OCI-LY7 (cell line): ENCODE results near the gene JAZF1. TPM values are rescaled to one million over a fixed set of nuclear protein-coding genes. Genes with fewer than 3 reads are reported as not detected.

ENCODE experiments used
- BruUV-seq: library from RNA; stranded (reverse); fragments of 400-500 nt; replicated peaks from 2 replicates; lab custom pipeline; 2021; lab: Mats Ljungman, UMichigan
- CTCF ChIA-PET: fragments of 300-600 bp; sonication (Branson Sonifier 250); formaldehyde crosslinking; loops from one replicate; lab custom pipeline; 2022; ENCODE audit warnings: antibody characterized with exemption; ENCODE audit not compliant: unreplicated experiment; lab: Charles Lee
- POLR2A ChIA-PET: fragments of 300-600 bp; sonication (Branson Sonifier 250); formaldehyde crosslinking; loops from one replicate; lab custom pipeline; 2022; ENCODE audit warnings: antibody characterized with exemption; lab: Charles Lee
- DNase-seq: peaks from one replicate; pipeline ENCODE4 v3.0.0-alpha.2; 2015; ENCODE audit warnings: low spot score
- H2AFZ ChIP-seq: fragments of 200-600 bp; sonication (generic), shearing (Covaris generic); 2 replicates; pipeline ENCODE4 v1.6.1; 2014; ENCODE audit warnings: mild to moderate bottlenecking, antibody characterized with exemption, low read length, moderate library complexity
- H3K27ac ChIP-seq: fragments of 200-600 bp; sonication (generic); 2 replicates; pipeline ENCODE4 v1.5.1; 2014; ENCODE audit warnings: mixed run types, low read depth, mild to moderate bottlenecking, moderate library complexity, low read length, inconsistent platforms; ENCODE audit not compliant: poor library complexity, severe bottlenecking
- H3K36me3 ChIP-seq: fragments of 200-600 bp; sonication (generic); 2 replicates; pipeline ENCODE4 v1.6.1; 2014; ENCODE audit warnings: mild to moderate bottlenecking, antibody characterized with exemption, low read length, moderate library complexity, mixed read lengths; ENCODE audit not compliant: insufficient read depth
- H3K4me1 ChIP-seq: fragments of 200-600 bp; sonication (generic); 2 replicates; pipeline ENCODE4 v1.5.1; 2014; ENCODE audit warnings: mild to moderate bottlenecking, low read length; ENCODE audit not compliant: insufficient read depth, poor library complexity, severe bottlenecking
- H3K4me2 ChIP-seq: fragments of 200-600 bp; sonication (generic); 2 replicates; pipeline ENCODE4 v1.6.1; 2014; ENCODE audit warnings: mild to moderate bottlenecking, low read length
- H3K4me3 ChIP-seq: fragments of 200-600 bp; sonication (generic); 2 replicates; pipeline ENCODE4 v1.5.1; 2014; ENCODE audit warnings: mild to moderate bottlenecking, low read depth, low read length; ENCODE audit not compliant: poor library complexity, severe bottlenecking
- H3K79me2 ChIP-seq: fragments of 200-600 bp; sonication (generic); 2 replicates; pipeline ENCODE4 v1.6.1; 2016; ENCODE audit warnings: low read depth, mild to moderate bottlenecking, low read length, moderate library complexity, mixed read lengths; ENCODE audit not compliant: insufficient read depth
- H3K9me2 ChIP-seq: fragments of 200-600 bp; sonication (generic); 2 replicates; pipeline ENCODE4 v1.6.1; 2016; ENCODE audit warnings: mild to moderate bottlenecking, low read length, mixed read lengths; ENCODE audit not compliant: insufficient read depth
- H3K9me3 ChIP-seq: fragments of 200-600 bp; sonication (generic); 2 replicates; pipeline ENCODE4 v1.6.1; 2014; ENCODE audit warnings: mild to moderate bottlenecking, mixed run types, low read length, mixed read lengths
- H4K20me1 ChIP-seq: fragments of 200-600 bp; sonication (generic); 2 replicates; pipeline ENCODE4 v1.6.1; 2014; ENCODE audit warnings: mild to moderate bottlenecking, antibody characterized with exemption, low read length, moderate library complexity, mixed read lengths; ENCODE audit not compliant: insufficient read depth
- CTCF ChIP-seq: fragments of 200-600 bp; sonication (generic); conservative IDR thresholded peaks from 2 replicates; pipeline ENCODE4 v1.5.1; 2014; ENCODE audit warnings: mild to moderate bottlenecking, antibody characterized with exemption, low read length, moderate library complexity, mixed read lengths
- EZH2phosphoT487 ChIP-seq: fragments of 200-600 bp; sonication (generic); IDR thresholded peaks from 2 replicates; pipeline ENCODE4 v1.6.1; 2018; ENCODE audit warnings: low read depth, borderline replicate concordance, mild to moderate bottlenecking, mixed run types, antibody characterized with exemption, low read length, moderate library complexity, mixed read lengths
- intact Hi-C: fragments of 100-400 bp; cut with micrococcal nuclease; formaldehyde crosslinking; loops from one replicate; pipeline ENCODE4 v1.10.0; 2022; ENCODE audit not compliant: unreplicated experiment
- total RNA-seq, 2 experiments: library from RNA; depleted of rRNA in 1 of 2; stranded (reverse); fragments of >200 nt in 1 of 2; shearing (Covaris generic) in 1 of 2; gene quantifications; 2 replicates each; pipeline ENCODE4 v1.2.3, GENCODE V29; 2014 to 2022

Gene JAZF1
- total RNA-seq, 2 experiments from 2014 or later: 6.3 to 25.0 TPM

GRCh38 chr7:28165961-28166955 lies 14.3 kb downstream of the JAZF1 start:
- Histone ChIP-seq H3K36me3 (0 out of 2 replicates have a peak, but pooled peaks cover 6% of the 10 kb centered on the region), H2AFZ (no peak overlapping the region), H3K9me3 (no peaks in the 10 kb centered on the region), H3K4me2 (peak overlapping the region; percentile 77), H3K27ac (peak overlapping the region; percentile 76), H3K4me1 (peaks cover 99% of the 10 kb centered on the region), H3K9me2 (no peaks in the 10 kb centered on the region), H4K20me1 (no peaks in the 10 kb centered on the region), H3K4me3 (peak overlapping the region; percentile 49), H3K79me2 (peaks cover 79% of the 10 kb centered on the region; the same call in 1 of the 2 replicates)
- no TSS peak for BruUV-seq
- DNase-seq: no peak
- POLR2A ChIA-PET: interaction anchor here (0.7 to 6.0 kb wide), 11 partner anchors 9 to 1822 kb away, joined by 3 to 60 read pairs (median 7); partner anchors contain the start of gene JAZF1
- intact Hi-C loops: loop anchor here (2.0 kb wide), 1 partner anchor 17 kb away; no protein-coding TSS in a partner anchor
- no peak for TF ChIP-seq EZH2phosphoT487
- no peak for TF ChIP-seq CTCF
- CTCF ChIA-PET: interaction anchor here (1.0 to 3.6 kb wide), 5 partner anchors 10 to 104 kb away, joined by 3 to 10 read pairs (median 4); no protein-coding TSS in a partner anchor

- ChIA-PET CTCF (interaction anchor here (1.0 to 3.6 kb wide), 3 partner anchors 11 to 103 kb away, joined by 3 to 10 read pairs (median 4); no protein-coding TSS in a partner anchor), POLR2A (interaction anchor here (0.7 to 6.0 kb wide), 10 partner anchors 8 to 43 kb away, joined by 3 to 60 read pairs (median 4); partner anchors contain the start of gene JAZF1)
- DNase-seq: peak; percentile 58
- Histone ChIP-seq H3K36me3 (peaks cover 10% of the 10 kb centered on the region; the same call in 1 of the 2 replicates), H2AFZ (no peak overlapping the region), H3K9me2 (no peaks in the 10 kb centered on the region), H3K9me3 (no peaks in the 10 kb centered on the region; the same call in 1 of the 2 replicates), H4K20me1 (no peaks in the 10 kb centered on the region), H3K4me2 (peak overlapping the region; percentile 77), H3K79me2 (peaks cover 79% of the 10 kb centered on the region; the same call in 1 of the 2 replicates), H3K4me1 (peaks cover 100% of the 10 kb centered on the region), H3K27ac (peak overlapping the region; percentile 76), H3K4me3 (peak overlapping the region; percentile 4)
- no TSS peak for BruUV-seq
- TF ChIP-seq EZH2phosphoT487: no peak
- no peak for TF ChIP-seq CTCF
- intact Hi-C loops: no loop called here
Observed at GRCh38 chr7:28165261-28165660, 15.3 kb downstream of the JAZF1 start.
